ENCODE measurements around the gene SLC25A41. TPM values are rescaled to one million over a fixed set of nuclear protein-coding genes. Genes with fewer than 3 reads are reported as not detected.

The SLC25A41 gene
- total and polyA plus RNA-seq, 2 of the 13 experiments (the other 11 are each of a cell fraction or from before 2014, with no cell fraction given): 0.33 to 0.95 TPM

- peak overlapping the region; percentile 43 for H3K4me2 ChIP-seq (ENCODE audit: low read depth, low read length)
- FAIRE-seq (no peak), ATAC-seq (peak; percentile 7; the same call in 1 of the 3 replicates), DNase-seq (ENCODE audit: low spot score) (peak; percentile 60)
- peaks cover 33% of the 10 kb centered on the region for H3K4me1 ChIP-seq (ENCODE audit: insufficient read depth, low read length)
- H3K36me3 ChIP-seq (replicated peaks in 1 of 2; ENCODE audit: control insufficient read depth in 1 of 2, insufficient read depth in 2 of 2, low read length in 2 of 2): peaks cover 8 to 16% of the 10 kb centered on the region in 2 experiments; a peak in 4 of 5 replicates
- no peaks in the 10 kb centered on the region; a peak in 1 of 5 replicates for H3K27me3 ChIP-seq (ENCODE audit: control insufficient read depth in 1 of 2, insufficient read depth in 2 of 2, low read length in 2 of 2)
- peaks cover 29% of the 10 kb centered on the region for H4K20me1 ChIP-seq (ENCODE audit: insufficient read depth, low read length)
- ChIA-PET POLR2A (interaction anchor here (0.7 to 3.0 kb wide), 6 partner anchors 9 to 65 kb away, joined by 3 to 29 read pairs (median 10); partner anchors contain the start of genes ALKBH7, CLPP, GTF2F1 and SLC25A41), CTCF (ENCODE audit: low intra/inter-chr PET ratio, low total read pairs) (interaction anchor here (1.3 to 1.4 kb wide), 2 partner anchors 260 to 300 kb away, joined by 3 to 5 read pairs; no protein-coding TSS in a partner anchor)
- peaks cover 31% of the 10 kb centered on the region for H3K79me2 ChIP-seq (ENCODE audit: insufficient read depth, low read length)
- H3K9me3 ChIP-seq (ENCODE audit: low read length): no peaks in the 10 kb centered on the region
- BruUV-seq (replicated peaks): TSS peak; percentile 67
- intact Hi-C loops (cut with micrococcal nuclease; ENCODE audit: unreplicated experiment): no loop called here
- H3K27ac ChIP-seq (ENCODE audit: extremely low read length, insufficient read depth, low read length): peak overlapping the region; percentile 62
- in situ Hi-C loops (cut with HindIII; ENCODE audit: extremely low pct_ligation_motif_present, low pct_unique_long_range_greater_than_20kb): no loop called here
- H2AFZ ChIP-seq (ENCODE audit: low read length): peak overlapping the region; percentile 30
- peak overlapping the region in 1 of 3 experiments; percentile 18; a peak in 1 of 6 replicates for H3K4me3 ChIP-seq (replicated peaks in 1 of 3; ENCODE audit: insufficient read depth in 1 of 3, low read depth in 2 of 3, low read length in 3 of 3)
- 88% methylated on average over 16 of the region's 21 CpGs for WGBS (ENCODE audit: low lambda C conversion rate)
- H3K9ac ChIP-seq (ENCODE audit: insufficient read depth, low read depth, low read length): peak overlapping the region; percentile 52
- TF ChIP-seq ZNF329 (CRISPR knock-in tag; IDR thresholded peaks at IDR 0.05; ENCODE audit: low read depth) (no peak), NR2F6 (IDR thresholded peaks at IDR 0.05) (no peak), NR2F6 (CRISPR knock-in tag; IDR thresholded peaks at IDR 0.05) (0 out of 2 replicates have a peak, but pooled peaks have one; percentile 28), ZNF256 (CRISPR knock-in tag; conservative IDR thresholded peaks at IDR 0.05) (no peak), NRL (CRISPR knock-in tag; IDR thresholded peaks at IDR 0.05; ENCODE audit: borderline replicate concordance) (0 out of 2 replicates have a peak, but pooled peaks have one; percentile 4), ETV6 (CRISPR knock-in tag; conservative IDR thresholded peaks at IDR 0.05) (no peak), CHD2 (IDR thresholded peaks at IDR 0.05; ENCODE audit: low read depth, low read length) (no peak), LBX2 (CRISPR knock-in tag; IDR thresholded peaks at IDR 0.05; ENCODE audit: borderline replicate concordance) (peak; percentile 34), CHD4 (IDR thresholded peaks at IDR 0.05; ENCODE audit: borderline replicate concordance, low read length) (peak; percentile 75; the same call in 1 of the 2 replicates), NFKB2 (CRISPR knock-in tag; IDR thresholded peaks at IDR 0.05; ENCODE audit: borderline replicate concordance) (no peak), SRSF4 (IDR thresholded peaks at IDR 0.05; ENCODE audit: low read depth, low read length, poor library complexity, severe bottlenecking) (no peak), STAG1 (CRISPR knock-in tag; IDR thresholded peaks at IDR 0.05) (peak; percentile 63), FOXA3 (CRISPR knock-in tag; IDR thresholded peaks at IDR 0.05) (no peak), ZNF501 (CRISPR knock-in tag; IDR thresholded peaks at IDR 0.05) (no peak), ZNF780A (CRISPR knock-in tag; IDR thresholded peaks at IDR 0.05) (no peak), ZFAT (CRISPR knock-in tag; conservative IDR thresholded peaks at IDR 0.05) (no peak), ZNF232 (CRISPR knock-in tag; IDR thresholded peaks at IDR 0.05; ENCODE audit: borderline replicate concordance) (peak; percentile 11; the same call in 1 of the 2 replicates), ZNF512B (CRISPR knock-in tag; IDR thresholded peaks at IDR 0.05; ENCODE audit: borderline replicate concordance) (no peak)
- TF ChIP-seq, protein P1, sequence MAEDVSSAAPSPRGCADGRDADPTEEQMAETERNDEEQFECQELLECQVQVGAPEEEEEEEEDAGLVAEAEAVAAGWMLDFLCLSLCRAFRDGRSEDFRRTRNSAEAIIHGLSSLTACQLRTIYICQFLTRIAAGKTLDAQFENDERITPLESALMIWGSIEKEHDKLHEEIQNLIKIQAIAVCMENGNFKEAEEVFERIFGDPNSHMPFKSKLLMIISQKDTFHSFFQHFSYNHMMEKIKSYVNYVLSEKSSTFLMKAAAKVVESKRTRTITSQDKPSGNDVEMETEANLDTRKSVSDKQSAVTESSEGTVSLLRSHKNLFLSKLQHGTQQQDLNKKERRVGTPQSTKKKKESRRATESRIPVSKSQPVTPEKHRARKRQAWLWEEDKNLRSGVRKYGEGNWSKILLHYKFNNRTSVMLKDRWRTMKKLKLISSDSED (CRISPR knock-in tag; IDR thresholded peaks at IDR 0.05): no peak
Observed at GRCh38 chr19:6425732-6426620, 7.6 kb downstream of the SLC25A41 start.

Data from HepG2 (cell line).